ENCODE measurements around the gene TNNT3. TPM values are rescaled to one million over a fixed set of nuclear protein-coding genes. Genes with fewer than 3 reads are reported as not detected.

The TNNT3 gene
- total RNA-seq, 1 experiment from 2014 or later: not detected

- no peak overlapping the region for H2AFZ ChIP-seq (ENCODE audit: low read length)
- H3K79me2 ChIP-seq (ENCODE audit: low read length): no peaks in the 10 kb centered on the region
- H3K4me2 ChIP-seq (ENCODE audit: low read length): no peak overlapping the region
- ChIA-PET POLR2A (ENCODE audit: unreplicated experiment) (no interaction called here), CTCF (no interaction called here)
- H3K4me1 ChIP-seq (ENCODE audit: insufficient read depth, low read length): no peaks in the 10 kb centered on the region
- peaks cover 32% of the 10 kb centered on the region for H3K27me3 ChIP-seq (ENCODE audit: low read length)
- H4K20me1 ChIP-seq (ENCODE audit: low read length): no peaks in the 10 kb centered on the region
- no TSS peak for BruUV-seq (replicated peaks)
- no peaks in the 10 kb centered on the region for H3K9me3 ChIP-seq (ENCODE audit: low read length)
- TF ChIP-seq EZH2phosphoT487 (IDR thresholded peaks at IDR 0.05; ENCODE audit: borderline replicate concordance, low read length) (no peak), EZH2 (IDR thresholded peaks at IDR 0.05; ENCODE audit: low read length, unreplicated experiment) (no peak)
- TF ChIP-seq, protein P1, sequence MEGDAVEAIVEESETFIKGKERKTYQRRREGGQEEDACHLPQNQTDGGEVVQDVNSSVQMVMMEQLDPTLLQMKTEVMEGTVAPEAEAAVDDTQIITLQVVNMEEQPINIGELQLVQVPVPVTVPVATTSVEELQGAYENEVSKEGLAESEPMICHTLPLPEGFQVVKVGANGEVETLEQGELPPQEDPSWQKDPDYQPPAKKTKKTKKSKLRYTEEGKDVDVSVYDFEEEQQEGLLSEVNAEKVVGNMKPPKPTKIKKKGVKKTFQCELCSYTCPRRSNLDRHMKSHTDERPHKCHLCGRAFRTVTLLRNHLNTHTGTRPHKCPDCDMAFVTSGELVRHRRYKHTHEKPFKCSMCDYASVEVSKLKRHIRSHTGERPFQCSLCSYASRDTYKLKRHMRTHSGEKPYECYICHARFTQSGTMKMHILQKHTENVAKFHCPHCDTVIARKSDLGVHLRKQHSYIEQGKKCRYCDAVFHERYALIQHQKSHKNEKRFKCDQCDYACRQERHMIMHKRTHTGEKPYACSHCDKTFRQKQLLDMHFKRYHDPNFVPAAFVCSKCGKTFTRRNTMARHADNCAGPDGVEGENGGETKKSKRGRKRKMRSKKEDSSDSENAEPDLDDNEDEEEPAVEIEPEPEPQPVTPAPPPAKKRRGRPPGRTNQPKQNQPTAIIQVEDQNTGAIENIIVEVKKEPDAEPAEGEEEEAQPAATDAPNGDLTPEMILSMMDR (conservative IDR thresholded peaks at IDR 0.05; ENCODE audit: low read depth, low read length): no peak
- H3K4me3 ChIP-seq (ENCODE audit: low read length): no peak overlapping the region
- H3F3A ChIP-seq (ENCODE audit: low read length, unreplicated experiment): no peaks in the 10 kb centered on the region
- intact Hi-C loops (cut with micrococcal nuclease): no loop called here
- H3K9ac ChIP-seq (ENCODE audit: low read length): no peak overlapping the region
- H3K36me3 ChIP-seq (ENCODE audit: low read depth, low read length): no peaks in the 10 kb centered on the region
- H3K27ac ChIP-seq (ENCODE audit: low read length): no peak overlapping the region
- no peaks in the 10 kb centered on the region for H3K9me2 ChIP-seq (replicated peaks; ENCODE audit: low read length)
- ATAC-seq (no peak; the same call in 1 of the 2 replicates), DNase-seq (no peak)
These were observed 48.6 kb upstream of the TNNT3 start for GRCh38 chr11:1870721-1871466.

GRCh38 chr11:1871531-1871930 lies 48.0 kb upstream of the TNNT3 start:
- H3K27ac ChIP-seq (ENCODE audit: low read length): no peak overlapping the region
- H3K4me3 ChIP-seq (ENCODE audit: low read length): no peak overlapping the region
- no peaks in the 10 kb centered on the region for H4K20me1 ChIP-seq (ENCODE audit: low read length)
- H3K9ac ChIP-seq (ENCODE audit: low read length): no peak overlapping the region
- no peaks in the 10 kb centered on the region for H3K36me3 ChIP-seq (ENCODE audit: low read depth, low read length)
- H3K4me2 ChIP-seq (ENCODE audit: low read length): no peak overlapping the region
- CTCF ChIA-PET: no interaction called here
- no peak overlapping the region for H2AFZ ChIP-seq (ENCODE audit: low read length)
- no peaks in the 10 kb centered on the region for H3K79me2 ChIP-seq (ENCODE audit: low read length)
- no peaks in the 10 kb centered on the region for H3K4me1 ChIP-seq (ENCODE audit: insufficient read depth, low read length)
- H3K27me3 ChIP-seq (ENCODE audit: low read length): peaks cover 32% of the 10 kb centered on the region
- BruUV-seq (replicated peaks): no TSS peak
- ATAC-seq: no peak
- no peak for DNase-seq
- H3K9me2 ChIP-seq (replicated peaks; ENCODE audit: low read length): no peaks in the 10 kb centered on the region
- no peaks in the 10 kb centered on the region for H3F3A ChIP-seq (ENCODE audit: low read length, unreplicated experiment)
- intact Hi-C loops (cut with micrococcal nuclease): no loop called here
- POLR2A ChIA-PET (ENCODE audit: unreplicated experiment): no interaction called here
- no peaks in the 10 kb centered on the region for H3K9me3 ChIP-seq (ENCODE audit: low read length)
- TF ChIP-seq EZH2 (IDR thresholded peaks at IDR 0.05; ENCODE audit: low read length, unreplicated experiment): no peak
- no peak for TF ChIP-seq EZH2phosphoT487 (IDR thresholded peaks at IDR 0.05; ENCODE audit: borderline replicate concordance, low read length)
- TF ChIP-seq, protein P1 (conservative IDR thresholded peaks at IDR 0.05; ENCODE audit: low read depth, low read length): no peak

GRCh38 chr11:1872267-1872985 lies 47.1 kb upstream of the TNNT3 start:
- POLR2A ChIA-PET (ENCODE audit: unreplicated experiment): no interaction called here
- intact Hi-C loops (cut with micrococcal nuclease): no loop called here
- no peaks in the 10 kb centered on the region for H3K9me3 ChIP-seq (ENCODE audit: low read length)

More at GRCh38 chr11:1872267-1872985, 47.1 kb upstream of the TNNT3 start:
- Histone ChIP-seq H3K4me3 (ENCODE audit: low read length) (no peak overlapping the region), H3K4me1 (ENCODE audit: insufficient read depth, low read length) (no peaks in the 10 kb centered on the region), H3K27me3 (ENCODE audit: low read length) (peaks cover 32% of the 10 kb centered on the region), H3K79me2 (ENCODE audit: low read length) (no peaks in the 10 kb centered on the region), H4K20me1 (ENCODE audit: low read length) (no peaks in the 10 kb centered on the region), H2AFZ (ENCODE audit: low read length) (no peak overlapping the region), H3K4me2 (ENCODE audit: low read length) (no peak overlapping the region), H3K36me3 (ENCODE audit: low read depth, low read length) (no peaks in the 10 kb centered on the region), H3K9ac (ENCODE audit: low read length) (no peak overlapping the region), H3K9me2 (replicated peaks; ENCODE audit: low read length) (no peaks in the 10 kb centered on the region), H3F3A (ENCODE audit: low read length, unreplicated experiment) (no peaks in the 10 kb centered on the region), H3K27ac (ENCODE audit: low read length) (no peak overlapping the region)
- CTCF ChIA-PET: no interaction called here
- TF ChIP-seq EZH2 (IDR thresholded peaks at IDR 0.05; ENCODE audit: low read length, unreplicated experiment) (no peak), EZH2phosphoT487 (IDR thresholded peaks at IDR 0.05; ENCODE audit: borderline replicate concordance, low read length) (no peak)
- TF ChIP-seq, protein P1 (conservative IDR thresholded peaks at IDR 0.05; ENCODE audit: low read depth, low read length): no peak
- DNase-seq (no peak), ATAC-seq (no peak)
- no TSS peak for BruUV-seq (replicated peaks)
